Measurements from ENCODE around the gene DNMT1.

The DNMT1 gene

DNA sequence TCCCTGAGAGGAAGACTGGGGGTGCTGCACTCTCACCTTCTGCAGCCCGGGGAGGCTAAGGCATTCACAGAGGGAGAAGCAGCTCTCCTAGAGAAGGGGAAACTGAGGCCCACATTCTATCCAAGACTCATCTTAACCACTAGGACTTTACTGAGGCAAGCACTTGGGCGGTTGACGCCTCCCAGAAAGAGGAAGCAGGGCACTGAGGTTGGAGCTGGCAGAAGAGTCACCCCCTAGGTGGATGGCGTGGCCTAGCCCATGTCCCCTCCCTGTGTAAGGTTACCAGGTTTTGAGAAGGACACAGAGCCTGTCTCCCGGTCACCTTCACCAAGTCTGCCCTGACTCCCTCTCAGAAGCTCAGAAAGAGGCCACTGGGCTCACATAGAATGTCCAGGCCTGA, 33.6 kb upstream of the DNMT1 start:
- H3K27me3 ChIP-seq (ENCODE audit: insufficient read depth, low read length) = no peaks in the 10 kb centered on the region
- peaks cover 6% of the 10 kb centered on the region for H3K4me1 ChIP-seq (ENCODE audit: insufficient read depth, low read length)
- no peak overlapping the region for H3K4me3 ChIP-seq (ENCODE audit: low read length)
- no peak overlapping the region for H2AFZ ChIP-seq (ENCODE audit: low read depth, low read length)
- H3K36me3 ChIP-seq (ENCODE audit: insufficient read depth, low read length) = peaks cover 15% of the 10 kb centered on the region
- H3K9me3 ChIP-seq (ENCODE audit: low read length) = no peaks in the 10 kb centered on the region

GRCh38 chr19:10227026-10227971, 32.5 kb upstream of the DNMT1 start:
- no peak overlapping the region for H3K4me3 ChIP-seq (ENCODE audit: low read length)
- no peak overlapping the region for H2AFZ ChIP-seq (ENCODE audit: low read depth, low read length)
- peaks cover 17% of the 10 kb centered on the region for H3K36me3 ChIP-seq (ENCODE audit: insufficient read depth, low read length)
- no peaks in the 10 kb centered on the region for H3K9me3 ChIP-seq (ENCODE audit: low read length)
- peaks cover 6% of the 10 kb centered on the region for H3K4me1 ChIP-seq (ENCODE audit: insufficient read depth, low read length)
- H3K27me3 ChIP-seq (ENCODE audit: insufficient read depth, low read length) = no peaks in the 10 kb centered on the region

GRCh38 chr19:10226376-10227025, 31.7 kb upstream of the DNMT1 start:
- Histone ChIP-seq H3K4me3 (ENCODE audit: low read length) (no peak overlapping the region), H3K36me3 (ENCODE audit: insufficient read depth, low read length) (peaks cover 17% of the 10 kb centered on the region), H3K27me3 (ENCODE audit: insufficient read depth, low read length) (no peaks in the 10 kb centered on the region), H2AFZ (ENCODE audit: low read depth, low read length) (no peak overlapping the region), H3K4me1 (ENCODE audit: insufficient read depth, low read length) (peaks cover 6% of the 10 kb centered on the region), H3K9me3 (ENCODE audit: low read length) (no peaks in the 10 kb centered on the region)

- Histone ChIP-seq H3K4me3 (ENCODE audit: low read length) (no peak overlapping the region), H2AFZ (ENCODE audit: low read depth, low read length) (no peak overlapping the region), H3K36me3 (ENCODE audit: insufficient read depth, low read length) (peaks cover 17% of the 10 kb centered on the region), H3K9me3 (ENCODE audit: low read length) (no peaks in the 10 kb centered on the region), H3K27me3 (ENCODE audit: insufficient read depth, low read length) (no peaks in the 10 kb centered on the region), H3K4me1 (ENCODE audit: insufficient read depth, low read length) (peaks cover 6% of the 10 kb centered on the region)
These were observed 31.2 kb upstream of the DNMT1 start for GRCh38 chr19:10226021-10226375.

DNA sequence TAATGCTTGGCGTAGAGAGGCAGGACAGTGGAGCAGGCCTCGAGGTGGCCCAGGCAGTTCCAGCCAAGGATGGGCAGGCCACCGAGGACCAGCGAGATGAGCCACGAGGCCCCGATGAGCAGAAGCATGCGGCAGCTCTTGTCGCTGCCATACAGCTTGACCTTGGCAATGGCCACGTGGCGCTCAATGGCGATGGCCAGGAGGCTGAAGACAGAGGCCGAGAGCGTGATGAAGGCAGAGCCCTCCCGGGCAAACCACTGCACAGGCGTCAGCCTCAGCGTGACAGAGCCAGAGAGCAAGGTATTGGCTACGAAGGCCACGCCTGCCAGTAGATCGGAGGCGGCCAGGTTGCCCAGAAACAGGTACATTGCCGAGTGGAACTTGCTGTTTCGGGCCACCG, 29.6 kb upstream of the DNMT1 start:
- H3K9me3 ChIP-seq (ENCODE audit: low read length) = no peaks in the 10 kb centered on the region
- peaks cover 17% of the 10 kb centered on the region for H3K36me3 ChIP-seq (ENCODE audit: insufficient read depth, low read length)
- no peak overlapping the region for H3K4me3 ChIP-seq (ENCODE audit: low read length)
- H3K27me3 ChIP-seq (ENCODE audit: insufficient read depth, low read length) = no peaks in the 10 kb centered on the region
- no peaks in the 10 kb centered on the region for H3K4me1 ChIP-seq (ENCODE audit: insufficient read depth, low read length)
- no peak overlapping the region for H2AFZ ChIP-seq (ENCODE audit: low read depth, low read length)

DNA sequence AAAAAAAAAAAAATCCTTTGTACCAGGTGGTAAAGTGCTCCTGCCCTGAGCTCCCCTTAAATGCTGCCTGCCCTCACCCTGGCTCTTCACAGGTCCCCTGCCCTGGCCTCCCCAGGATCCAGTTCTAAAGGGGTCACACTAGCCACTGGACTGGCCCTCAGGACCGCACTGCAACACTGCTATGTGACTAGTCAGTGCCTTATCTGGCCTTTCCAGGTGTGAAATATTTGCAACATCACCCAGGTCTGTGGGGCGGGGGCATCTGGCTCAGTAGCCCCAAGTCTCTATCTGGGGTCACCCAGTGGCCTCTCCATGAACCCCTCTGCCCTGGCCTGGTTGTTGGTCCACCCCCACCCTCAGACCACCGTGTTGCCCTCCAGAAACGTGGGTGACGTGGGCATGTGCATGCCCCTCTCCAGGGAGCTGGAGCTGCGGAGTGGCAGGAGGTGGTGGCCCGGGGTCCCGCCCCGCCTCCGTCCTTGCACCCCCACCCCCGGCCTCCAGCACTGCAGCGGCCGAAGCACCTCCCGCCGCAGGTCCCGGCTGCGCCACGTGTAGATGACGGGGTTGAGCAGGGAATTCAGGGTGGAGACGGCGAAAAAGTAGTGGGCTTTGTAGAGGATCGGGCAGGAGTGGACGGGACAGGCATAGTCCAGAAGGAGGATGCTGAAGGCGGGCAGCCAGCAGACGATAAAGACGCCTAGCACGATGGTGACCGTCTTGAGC, 28.9 kb upstream of the DNMT1 start:
- peaks cover 17% of the 10 kb centered on the region for H3K36me3 ChIP-seq (ENCODE audit: insufficient read depth, low read length)
- H3K9me3 ChIP-seq (ENCODE audit: low read length) = no peaks in the 10 kb centered on the region
- no peaks in the 10 kb centered on the region for H3K27me3 ChIP-seq (ENCODE audit: insufficient read depth, low read length)

GRCh38 chr19:10222201-10222890, 27.6 kb upstream of the DNMT1 start:
- no peak overlapping the region for H2AFZ ChIP-seq (ENCODE audit: low read depth, low read length)
- peaks cover 17% of the 10 kb centered on the region for H3K36me3 ChIP-seq (ENCODE audit: insufficient read depth, low read length)
- H3K27me3 ChIP-seq (ENCODE audit: insufficient read depth, low read length) = no peaks in the 10 kb centered on the region
- H3K4me3 ChIP-seq (ENCODE audit: low read length) = no peak overlapping the region
- H3K9me3 ChIP-seq (ENCODE audit: low read length) = no peaks in the 10 kb centered on the region
- H3K4me1 ChIP-seq (ENCODE audit: insufficient read depth, low read length) = no peaks in the 10 kb centered on the region

More for the DNA sequence above, 28.9 kb upstream of the DNMT1 start:
- H2AFZ ChIP-seq (ENCODE audit: low read depth, low read length) = no peak overlapping the region
- no peaks in the 10 kb centered on the region for H3K4me1 ChIP-seq (ENCODE audit: insufficient read depth, low read length)
- no peak overlapping the region for H3K4me3 ChIP-seq (ENCODE audit: low read length)

- Histone ChIP-seq H3K9me3 (ENCODE audit: low read length) (no peaks in the 10 kb centered on the region), H3K27me3 (ENCODE audit: insufficient read depth, low read length) (no peaks in the 10 kb centered on the region), H3K4me3 (ENCODE audit: low read length) (no peak overlapping the region), H2AFZ (ENCODE audit: low read depth, low read length) (no peak overlapping the region), H3K36me3 (ENCODE audit: insufficient read depth, low read length) (peaks cover 17% of the 10 kb centered on the region), H3K4me1 (ENCODE audit: insufficient read depth, low read length) (no peaks in the 10 kb centered on the region)
These were observed 25.9 kb upstream of the DNMT1 start for GRCh38 chr19:10220695-10221094.

- Histone ChIP-seq H3K27me3 (ENCODE audit: insufficient read depth, low read length) (no peaks in the 10 kb centered on the region), H3K4me1 (ENCODE audit: insufficient read depth, low read length) (no peaks in the 10 kb centered on the region), H3K9me3 (ENCODE audit: low read length) (no peaks in the 10 kb centered on the region), H3K4me3 (ENCODE audit: low read length) (no peak overlapping the region), H3K36me3 (ENCODE audit: insufficient read depth, low read length) (peaks cover 14% of the 10 kb centered on the region), H2AFZ (ENCODE audit: low read depth, low read length) (no peak overlapping the region)
These were observed 24.9 kb upstream of the DNMT1 start for GRCh38 chr19:10219678-10220077.

DNA sequence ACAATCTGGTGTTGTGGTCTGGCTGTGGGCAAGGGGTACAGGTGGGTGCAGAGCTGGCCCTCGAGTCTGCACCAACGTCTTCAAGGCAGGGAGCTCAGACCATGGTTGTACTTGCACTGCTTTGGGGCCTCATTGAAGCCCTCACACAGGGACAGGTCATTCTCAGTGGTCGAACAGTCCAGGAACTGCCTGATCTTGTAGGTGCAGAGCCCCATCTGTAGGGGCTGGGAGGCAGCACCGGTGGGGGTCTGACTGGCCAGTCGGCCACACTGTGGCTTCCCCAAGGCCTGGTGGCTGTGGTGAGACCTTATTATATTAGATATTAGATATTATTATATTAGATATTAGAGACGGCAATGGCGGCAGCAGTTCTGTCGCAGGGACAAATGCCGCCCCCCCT, 22.3 kb upstream of the DNMT1 start:
- Histone ChIP-seq H3K4me1 (ENCODE audit: insufficient read depth, low read length) (no peaks in the 10 kb centered on the region), H3K27me3 (ENCODE audit: insufficient read depth, low read length) (no peaks in the 10 kb centered on the region), H3K9me3 (ENCODE audit: low read length) (no peaks in the 10 kb centered on the region), H3K36me3 (ENCODE audit: insufficient read depth, low read length) (no peaks in the 10 kb centered on the region), H3K4me3 (ENCODE audit: low read length) (no peak overlapping the region), H2AFZ (ENCODE audit: low read depth, low read length) (no peak overlapping the region)

- Histone ChIP-seq H3K27me3 (ENCODE audit: insufficient read depth, low read length) (no peaks in the 10 kb centered on the region), H3K9me3 (ENCODE audit: low read length) (no peaks in the 10 kb centered on the region), H3K36me3 (ENCODE audit: insufficient read depth, low read length) (no peaks in the 10 kb centered on the region), H3K4me1 (ENCODE audit: insufficient read depth, low read length) (no peaks in the 10 kb centered on the region), H2AFZ (ENCODE audit: low read depth, low read length) (no peak overlapping the region), H3K4me3 (ENCODE audit: low read length) (no peak overlapping the region)
These were observed 20.0 kb upstream of the DNMT1 start for GRCh38 chr19:10214784-10215183.

DNA sequence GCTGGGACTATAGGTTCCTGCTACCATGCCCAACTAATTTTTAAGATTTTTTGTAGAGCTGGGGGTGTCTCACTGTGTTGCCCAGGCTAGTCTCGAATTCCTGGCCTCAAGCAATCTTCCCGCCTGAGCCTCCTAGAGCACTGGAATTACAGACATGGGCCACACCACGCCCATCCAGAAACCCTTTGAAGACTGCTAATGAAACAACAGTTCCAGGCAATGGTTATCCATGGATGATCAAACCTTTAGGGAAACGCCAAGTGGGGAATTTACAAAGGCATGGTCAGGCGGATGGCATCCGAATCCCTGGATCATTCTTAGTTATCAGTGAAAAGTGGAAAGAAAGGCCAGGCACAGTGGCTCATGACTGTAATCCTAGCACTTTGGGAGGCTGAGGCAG, 16.9 kb upstream of the DNMT1 start:
- no peak overlapping the region for H3K4me3 ChIP-seq (ENCODE audit: low read length)
- H2AFZ ChIP-seq (ENCODE audit: low read depth, low read length) = no peak overlapping the region
- H3K36me3 ChIP-seq (ENCODE audit: insufficient read depth, low read length) = no peaks in the 10 kb centered on the region
- H3K9me3 ChIP-seq (ENCODE audit: low read length) = no peaks in the 10 kb centered on the region
- no peaks in the 10 kb centered on the region for H3K4me1 ChIP-seq (ENCODE audit: insufficient read depth, low read length)
- no peaks in the 10 kb centered on the region for H3K27me3 ChIP-seq (ENCODE audit: insufficient read depth, low read length)

- Histone ChIP-seq H3K27me3 (ENCODE audit: insufficient read depth, low read length) (no peaks in the 10 kb centered on the region), H3K4me1 (ENCODE audit: insufficient read depth, low read length) (no peaks in the 10 kb centered on the region), H3K36me3 (ENCODE audit: insufficient read depth, low read length) (no peaks in the 10 kb centered on the region), H3K4me3 (ENCODE audit: low read length) (no peak overlapping the region), H2AFZ (ENCODE audit: low read depth, low read length) (no peak overlapping the region), H3K9me3 (ENCODE audit: low read length) (peaks cover 2% of the 10 kb centered on the region)
These were observed 16.3 kb upstream of the DNMT1 start for GRCh38 chr19:10211061-10211460.
